IMR-90 (cell line): ENCODE measurements around the gene DAAM2. TPM values are rescaled to one million over a fixed set of nuclear protein-coding genes. Genes with fewer than 3 reads are reported as not detected.

ENCODE experiments used
- ATAC-seq: fragments of 200-7000 bp; cut with Tn5 transposase; 2 replicates; pipeline ENCODE4 v1.9.1; 2020; ENCODE audit warnings: low read depth, mild to moderate bottlenecking, moderate library complexity
- BruUV-seq: library from RNA; stranded (reverse); fragments of 400-500 nt; replicated peaks from 2 replicates; lab custom pipeline; 2021; lab: Mats Ljungman, UMichigan
- CTCF ChIA-PET: fragments of 300-600 bp; formaldehyde crosslinking; extraction: SDS; loops from one replicate; lab custom pipeline; 2021; ENCODE audit warnings: antibody characterized with exemption; lab: Yijun Ruan, JAX
- POLR2A ChIA-PET: fragments of 300-600 bp; sonication (Branson Sonifier 250); formaldehyde crosslinking; loops from one replicate; lab custom pipeline; 2022; ENCODE audit warnings: antibody characterized with exemption; ENCODE audit not compliant: unreplicated experiment; lab: Charles Lee
- DNase-seq: peaks from one replicate; pipeline ENCODE4 v3.0.0; 2013
- H2AFZ ChIP-seq: replicated peaks from 2 replicates; pipeline ENCODE3; 2013; ENCODE audit warnings: low read length, mild to moderate bottlenecking; ENCODE audit not compliant: poor library complexity
- H2AK5ac ChIP-seq: 2 replicates; pipeline ENCODE4 v1.6.1; 2013; ENCODE audit warnings: low read depth, low read length, inconsistent platforms
- H2AK9ac ChIP-seq: replicated peaks from 2 replicates; pipeline ENCODE3; 2013; ENCODE audit warnings: mild to moderate bottlenecking, low read depth, low read length, moderate library complexity; ENCODE audit not compliant: poor library complexity
- H2BK120ac ChIP-seq: 2 replicates; pipeline ENCODE4 v1.6.1; 2013; ENCODE audit warnings: low read depth, low read length, inconsistent platforms
- H2BK15ac ChIP-seq: 3 replicates; pipeline ENCODE4 v1.6.1; 2013; ENCODE audit warnings: low read depth, low read length, inconsistent platforms
- H2BK20ac ChIP-seq: 2 replicates; pipeline ENCODE4 v1.6.1; 2013; ENCODE audit warnings: low read depth, mild to moderate bottlenecking, inconsistent platforms, low read length, moderate library complexity
- H2BK5ac ChIP-seq: 2 replicates; pipeline ENCODE4 v1.6.1; 2013; ENCODE audit warnings: mild to moderate bottlenecking, low read depth, low read length, inconsistent platforms; ENCODE audit not compliant: poor library complexity, severe bottlenecking
- H3K14ac ChIP-seq: replicated peaks from 2 replicates; pipeline ENCODE4 v1.6.1; 2013; ENCODE audit warnings: low read depth, low read length, inconsistent platforms
- H3K18ac ChIP-seq: 2 replicates; pipeline ENCODE4 v1.6.1; 2013; ENCODE audit warnings: low read depth, low read length, control low read depth
- H3K23ac ChIP-seq: 2 replicates; pipeline ENCODE4 v1.6.1; 2013; ENCODE audit warnings: low read depth, low read length, inconsistent platforms
- H3K27ac ChIP-seq: 2 replicates; pipeline ENCODE4 v1.5.1; 2013; ENCODE audit warnings: mild to moderate bottlenecking, control low read depth, low read length; ENCODE audit not compliant: insufficient read depth
- H3K27me3 ChIP-seq: 2 replicates; pipeline ENCODE4 v1.6.1; 2013; ENCODE audit warnings: low read length; ENCODE audit not compliant: control insufficient read depth, insufficient read depth
- H3K36me3 ChIP-seq: 2 replicates; pipeline ENCODE4 v1.6.1; 2013; ENCODE audit warnings: low read length, mixed read lengths; ENCODE audit not compliant: control insufficient read depth, insufficient read depth
- H3K4ac ChIP-seq: 2 replicates; pipeline ENCODE4 v1.6.1; 2013; ENCODE audit warnings: low read depth, low read length, inconsistent platforms
- H3K4me1 ChIP-seq: 2 replicates; pipeline ENCODE4 v1.6.1; 2013; ENCODE audit warnings: low read length, mixed read lengths; ENCODE audit not compliant: control insufficient read depth, insufficient read depth
- H3K4me2 ChIP-seq: 2 replicates; pipeline ENCODE4 v1.6.1; 2013; ENCODE audit warnings: low read depth, mild to moderate bottlenecking, control low read depth, low read length, moderate library complexity
- H3K4me3 ChIP-seq: 2 replicates; pipeline ENCODE4 v1.5.1; 2013; ENCODE audit warnings: low read depth, mild to moderate bottlenecking, control low read depth, low read length, moderate library complexity; ENCODE audit not compliant: insufficient read depth
- H3K56ac ChIP-seq: 2 replicates; pipeline ENCODE4 v1.6.1; 2013; ENCODE audit warnings: low read length, inconsistent platforms; ENCODE audit not compliant: insufficient read depth; ENCODE audit errors: extremely low read depth
- H3K79me1 ChIP-seq, 2 experiments: 2 replicates each; pipeline ENCODE4 v1.6.1; 2013; ENCODE audit warnings: low read length in 2 of 2, inconsistent platforms in 1 of 2, low read depth in 1 of 2
- H3K9ac ChIP-seq: 2 replicates; pipeline ENCODE4 v1.6.1; 2013; ENCODE audit warnings: low read depth, low read length, control low read depth
- H3K9me1 ChIP-seq: 2 replicates; pipeline ENCODE4 v1.6.1; 2013; ENCODE audit warnings: low read length, inconsistent platforms; ENCODE audit not compliant: insufficient read depth
- H3K9me3 ChIP-seq: 2 replicates; pipeline ENCODE4 v1.6.1; 2013; ENCODE audit warnings: low read length; ENCODE audit not compliant: control insufficient read depth, insufficient read depth
- H4K20me1 ChIP-seq: 2 replicates; pipeline ENCODE4 v1.6.1; 2013; ENCODE audit warnings: low read length, inconsistent platforms; ENCODE audit not compliant: insufficient read depth
- H4K5ac ChIP-seq: 2 replicates; pipeline ENCODE4 v1.6.1; 2013; ENCODE audit warnings: mild to moderate bottlenecking, low read depth, low read length, control low read depth
- H4K8ac ChIP-seq, 2 experiments: 2 replicates each; pipeline ENCODE4 v1.6.1; 2013; ENCODE audit warnings: low read depth in 2 of 2, low read length in 2 of 2, control low read depth in 1 of 2, inconsistent platforms in 1 of 2
- H4K91ac ChIP-seq: 2 replicates; pipeline ENCODE4 v1.6.1; 2013; ENCODE audit warnings: low read depth, low read length, inconsistent platforms; ENCODE audit not compliant: insufficient read depth
- CHD1 ChIP-seq: IDR thresholded peaks from 2 replicates; pipeline ENCODE4 v1.6.1; 2012; ENCODE audit warnings: low read depth, low read length, improper control_type of control experiment
- ELK1 ChIP-seq: fragments of 150-350 bp; IDR thresholded peaks from 2 replicates; pipeline ENCODE4 v1.6.1; 2016; ENCODE audit warnings: low read depth, mild to moderate bottlenecking, low read length, moderate library complexity, borderline replicate concordance
- MAFK ChIP-seq: IDR thresholded peaks from 2 replicates; pipeline ENCODE4 v1.6.1; 2012; ENCODE audit warnings: low read depth, low read length, improper control_type of control experiment
- MAZ ChIP-seq: IDR thresholded peaks from 2 replicates; pipeline ENCODE4 v1.6.1; 2012; ENCODE audit warnings: low read depth, mild to moderate bottlenecking, low read length, improper control_type of control experiment, moderate library complexity, borderline replicate concordance
- POLR2A ChIP-seq: IDR thresholded peaks from 2 replicates; pipeline ENCODE4 v1.6.1; 2012; ENCODE audit warnings: mild to moderate bottlenecking, low read depth, low read length
- RAD21 ChIP-seq: IDR thresholded peaks from 2 replicates; pipeline ENCODE4 v1.6.1; 2012; ENCODE audit warnings: low read length, improper control_type of control experiment
- WGBS, 2 experiments: methylation state at CpG; one replicate each; pipeline versions ENCODE4 v1.1.5 to v1.1.7; 2013; ENCODE audit warnings: missing lambda C conversion rate in 2 of 2; ENCODE audit not compliant: insufficient read length in 1 of 2; ENCODE audit errors: extremely low coverage in 2 of 2; 5-methylcytosine and 5-hydroxymethylcytosine counted together
- dilution Hi-C: fragments of 300-500 bp; cut with HindIII; formaldehyde crosslinking; loops from one replicate; pipeline ENCODE4 v1.14.3; 2018; ENCODE audit warnings: low sequenced_read_pairs; ENCODE audit not compliant: unreplicated experiment
- in situ Hi-C: fragments of 300-500 bp; cut with MboI; formaldehyde crosslinking; loops from 3 replicates; pipeline ENCODE4 v1.14.3; 2019; ENCODE audit warnings: low sequenced_read_pairs, inconsistent platforms, mixed read lengths
- intact Hi-C: fragments of 100-400 bp; cut with micrococcal nuclease; formaldehyde crosslinking; loops from 2 replicates; pipeline ENCODE4 v1.10.0; 2022
- polyA plus RNA-seq, 3 experiments: library from polyadenylated mRNA; depleted of rRNA; stranded (reverse); fragments of >200 nt; gene quantifications; 2 replicates each; pipeline ENCODE4 v1.2.3, GENCODE V29; 2012; ENCODE audit warnings: low replicate concordance in 1 of 3
- total RNA-seq: library from RNA; depleted of rRNA; stranded (reverse); fragments of >200 nt; gene quantifications from 2 replicates; pipeline ENCODE4 v1.2.3, GENCODE V29; 2012

DAAM2 gene
- total and polyA plus RNA-seq, 2 of the 4 experiments (the other 2 are of a cell fraction) = 11.2 to 12.9 TPM

GRCh38 chr6:39945626-39946025 lies 153.4 kb downstream of the DAAM2 start:
- Histone ChIP-seq H4K91ac (no peak overlapping the region), H3K27me3 (peaks cover 31% of the 10 kb centered on the region), H3K4ac (no peak overlapping the region), H3K9me3 (no peaks in the 10 kb centered on the region), H4K8ac (no peak overlapping the region), H2BK15ac (no peak overlapping the region), H4K5ac (no peak overlapping the region), H3K23ac (no peak overlapping the region), H3K4me1 (no peaks in the 10 kb centered on the region), H3K56ac (no peak overlapping the region), H3K9me1 (no peaks in the 10 kb centered on the region), H2BK120ac (no peak overlapping the region), H3K4me2 (no peak overlapping the region), H3K27ac (no peak overlapping the region), H2BK20ac (no peak overlapping the region), H2AFZ (no peak overlapping the region), H3K4me3 (no peak overlapping the region), H4K20me1 (no peaks in the 10 kb centered on the region; the same call in 1 of the 2 replicates), H3K14ac (no peak overlapping the region), H2AK9ac (no peak overlapping the region), H3K36me3 (no peaks in the 10 kb centered on the region), H3K79me1 (no peaks in the 10 kb centered on the region), H3K9ac (no peak overlapping the region), H2AK5ac (no peak overlapping the region), H2BK5ac (no peak overlapping the region), H3K18ac (no peak overlapping the region)
- WGBS, 2 experiments = no CpG with 5 or more reads among the region's 1 CpG
- in situ Hi-C loops (no loop called here), intact Hi-C loops (no loop called here), dilution Hi-C loops (no loop called here)
- TF ChIP-seq ELK1 (no peak), RAD21 (no peak), MAFK (no peak), MAZ (no peak), CHD1 (no peak), POLR2A (no peak)
- DNase-seq = no peak
- no TSS peak for BruUV-seq
- ChIA-PET POLR2A (no interaction called here), CTCF (no interaction called here)
- ATAC-seq = no peak
